Articular chondrocyte of knee joint (primary cell): ENCODE results near the gene HSD17B1. TPM values are rescaled to one million over a fixed set of nuclear protein-coding genes. Genes with fewer than 3 reads are reported as not detected.

Experiments
- total RNA-seq: library from RNA; depleted of rRNA; stranded (reverse); fragments of >200 nt; gene quantifications from 2 replicates; pipeline ENCODE4 v1.2.3, GENCODE V29; 2012

HSD17B1 gene, protein sequence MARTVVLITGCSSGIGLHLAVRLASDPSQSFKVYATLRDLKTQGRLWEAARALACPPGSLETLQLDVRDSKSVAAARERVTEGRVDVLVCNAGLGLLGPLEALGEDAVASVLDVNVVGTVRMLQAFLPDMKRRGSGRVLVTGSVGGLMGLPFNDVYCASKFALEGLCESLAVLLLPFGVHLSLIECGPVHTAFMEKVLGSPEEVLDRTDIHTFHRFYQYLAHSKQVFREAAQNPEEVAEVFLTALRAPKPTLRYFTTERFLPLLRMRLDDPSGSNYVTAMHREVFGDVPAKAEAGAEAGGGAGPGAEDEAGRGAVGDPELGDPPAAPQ
- 0.39 and 0.86 TPM in 2 replicates for total RNA-seq

DNA sequence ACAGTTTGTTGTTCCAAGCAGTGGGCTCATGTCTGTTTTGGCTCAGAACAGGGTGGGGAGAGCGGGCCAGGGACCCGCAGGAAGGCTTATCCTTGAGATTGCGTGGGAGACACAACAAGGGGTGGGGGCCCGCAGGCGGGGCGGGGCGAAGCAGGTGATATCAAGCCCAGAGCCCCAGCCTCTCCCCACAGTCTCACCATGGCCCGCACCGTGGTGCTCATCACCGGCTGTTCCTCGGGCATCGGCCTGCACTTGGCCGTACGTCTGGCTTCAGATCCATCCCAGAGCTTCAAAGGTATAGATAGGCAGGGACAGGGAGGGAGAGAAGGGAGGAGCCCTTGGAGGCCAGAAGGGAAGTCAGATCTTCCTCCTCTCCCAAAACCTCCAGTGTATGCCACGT lies at the start of gene HSD17B1:
Gene HSD17B1 (plus strand): TSS at position 188 of the 400 bp plus-strand sequence. CDS start 11 bp downstream, at position 199.

DNA sequence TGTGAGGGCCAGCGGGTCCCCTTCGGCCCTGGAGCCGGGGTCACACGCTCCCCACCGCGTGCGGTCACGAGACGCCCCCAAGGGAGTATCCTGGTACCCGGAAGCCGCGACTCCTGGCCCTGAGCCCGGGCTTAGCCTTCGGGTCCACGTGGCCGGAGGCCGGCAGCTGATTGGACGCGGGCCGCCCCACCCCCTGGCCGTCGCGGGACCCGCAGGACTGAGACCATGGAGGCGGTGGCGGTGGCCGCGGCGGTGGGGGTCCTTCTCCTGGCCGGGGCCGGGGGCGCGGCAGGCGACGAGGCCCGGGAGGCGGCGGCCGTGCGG lies 16.7 kb upstream of the HSD17B1 start, which contains the start of gene NAGLU:
Gene NAGLU (plus strand): TSS at position 194 of the 324 bp plus-strand sequence. CDS start 32 bp downstream, at position 226.

DNA sequence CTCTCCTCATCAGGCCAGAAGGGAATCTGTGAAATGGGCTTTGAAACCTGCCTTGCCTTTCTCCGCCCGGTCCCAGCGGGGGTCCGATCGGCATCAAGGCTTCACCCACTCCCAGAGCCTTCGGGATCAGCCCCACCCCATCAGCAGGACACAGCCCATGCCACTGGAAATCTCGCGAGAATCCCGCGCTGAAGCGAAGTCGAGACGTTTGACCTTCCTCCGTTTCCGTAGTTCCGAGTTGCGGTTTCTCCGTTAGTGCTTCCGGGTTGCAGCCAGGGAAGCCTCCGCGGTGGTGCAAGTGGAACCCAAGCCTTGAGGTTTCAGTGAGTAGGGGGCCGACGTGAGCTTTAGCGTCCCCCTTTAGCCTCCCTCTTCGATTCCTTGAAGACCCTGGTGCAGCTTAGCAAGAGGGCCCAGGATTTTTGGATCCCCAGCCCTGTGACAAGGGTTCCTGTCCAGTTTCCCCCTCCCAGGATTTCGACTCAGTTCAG lies 9.2 kb downstream of the HSD17B1 start, which contains the start of gene COASY:
Gene COASY (plus strand): TSS at position 252 of the 491 bp plus-strand sequence. CDS start 475 bp downstream, outside the sequence.

DNA sequence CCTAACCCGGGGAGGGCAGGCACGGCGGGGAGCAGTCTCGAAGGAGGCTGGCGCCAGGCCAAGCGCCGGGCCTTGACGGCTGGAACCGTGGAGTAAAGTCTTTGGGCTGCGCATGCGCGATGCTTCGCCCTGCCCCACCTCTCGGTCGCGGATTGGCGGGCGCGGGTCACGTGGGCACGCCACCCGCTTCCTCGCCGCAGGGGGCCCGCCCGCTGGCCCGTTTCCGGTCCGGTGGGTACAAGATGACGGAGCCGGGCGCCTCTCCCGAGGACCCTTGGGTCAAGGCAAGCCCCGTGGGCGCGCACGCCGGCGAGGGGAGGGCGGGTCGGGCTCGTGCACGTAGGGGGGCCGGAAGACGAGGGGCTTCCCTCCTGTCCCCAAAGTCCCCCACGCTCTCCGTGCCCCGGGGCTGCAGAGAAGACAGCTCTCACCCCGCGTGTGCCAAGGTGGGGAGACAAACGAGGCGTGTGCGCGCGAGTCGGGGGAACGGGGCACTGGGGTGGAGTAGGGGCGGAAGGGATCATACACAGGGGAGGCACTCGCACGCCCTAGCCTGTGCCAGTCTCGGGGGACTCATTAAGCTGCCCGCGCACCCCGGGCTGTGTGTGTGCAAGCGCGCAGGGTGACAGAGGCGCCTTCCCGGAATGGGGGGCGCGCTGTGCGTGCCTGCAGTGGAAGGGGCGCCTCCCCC lies 14.3 kb downstream of the HSD17B1 start, which contains the start of gene MLX:
Gene MLX (plus strand): TSS at position 218 of the 691 bp plus-strand sequence. CDS start 25 bp downstream, at position 243.

DNA sequence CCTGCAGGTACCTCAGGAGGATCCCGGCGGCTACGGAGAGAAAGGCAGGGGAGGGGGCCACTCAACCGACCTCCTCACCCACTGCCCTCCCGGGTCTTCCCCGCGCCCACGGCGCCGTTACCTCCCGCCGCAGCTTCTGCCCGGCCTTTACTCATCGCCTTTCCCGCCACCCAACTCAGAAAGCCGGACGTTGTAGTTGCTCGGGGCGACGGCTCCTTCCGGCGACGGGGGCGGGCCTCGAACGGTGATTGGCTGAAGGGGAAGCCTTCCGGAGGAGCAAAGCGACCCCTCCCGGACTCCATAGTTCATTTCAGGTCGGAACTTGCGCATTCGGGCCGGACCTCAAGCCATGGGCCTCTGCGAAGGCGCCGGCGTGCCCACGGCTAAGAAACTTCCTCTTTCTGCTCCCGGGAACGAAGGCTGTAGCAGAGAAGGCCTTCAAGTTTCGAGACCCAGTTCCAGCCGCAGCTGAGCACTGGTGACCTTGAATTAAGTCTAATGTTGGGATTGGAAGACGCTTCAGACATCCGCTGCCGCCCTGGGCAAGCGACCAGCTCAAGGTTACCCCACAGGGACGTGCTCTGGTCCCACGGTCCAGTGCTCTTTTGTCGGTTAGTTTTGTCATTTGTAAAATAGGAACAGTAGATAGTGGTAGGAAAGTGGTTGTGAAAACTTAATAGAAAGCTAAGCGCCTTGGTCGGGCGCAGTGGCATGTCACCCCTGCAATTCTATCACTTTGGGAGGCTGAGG lies 25.0 kb downstream of the HSD17B1 start, which contains the start of gene PSMC3IP:
Gene PSMC3IP (minus strand): TSS at position 198 of the 750 bp plus-strand sequence. CDS start 43 bp downstream, at position 155.

Other genes with a start within 250 kb of the HSD17B1 start
- 193 and 275 TPM in 2 replicates for gene STAT3, start 164.5 kb upstream of the HSD17B1 start, total RNA-seq
- 1,094 and 1,211 TPM in 2 replicates for gene CAVIN1, start 129.7 kb upstream of the HSD17B1 start, total RNA-seq
- 66.8 and 72.1 TPM in 2 replicates for gene ATP6V0A1, start 94.0 kb upstream of the HSD17B1 start, total RNA-seq
- gene NAGLU, start 16.7 kb upstream of the HSD17B1 start, total RNA-seq = 31.0 and 41.8 TPM in 2 replicates
- 12.3 and 13.6 TPM in 2 replicates for gene COASY, start 9.2 kb downstream of the HSD17B1 start, total RNA-seq
- 32.2 and 38.5 TPM in 2 replicates for gene MLX, start 14.2 kb downstream of the HSD17B1 start, total RNA-seq
- gene PSMC3IP, start 24.8 kb downstream of the HSD17B1 start, total RNA-seq = 3.0 and 4.1 TPM in 2 replicates
- gene RETREG3, start 56.5 kb downstream of the HSD17B1 start, total RNA-seq = 60.0 and 66.8 TPM in 2 replicates
- 17.1 and 18.1 TPM in 2 replicates for gene TUBG1, start 56.8 kb downstream of the HSD17B1 start, total RNA-seq
- 14.9 and 15.3 TPM in 2 replicates for gene TUBG2, start 106.4 kb downstream of the HSD17B1 start, total RNA-seq
- gene PLEKHH3, start 124.1 kb downstream of the HSD17B1 start, total RNA-seq = 8.0 and 8.2 TPM in 2 replicates
- 1.0 and 1.2 TPM in 2 replicates for gene CCR10, start 128.9 kb downstream of the HSD17B1 start, total RNA-seq
- 12.4 and 14.2 TPM in 2 replicates for gene CNTNAP1, start 129.6 kb downstream of the HSD17B1 start, total RNA-seq
- 26.6 and 27.7 TPM in 2 replicates for gene EZH1, start 192.1 kb downstream of the HSD17B1 start, total RNA-seq
- gene RAMP2, start 208.3 kb downstream of the HSD17B1 start, total RNA-seq = 0.22 TPM in 1 of 2 replicates, not detected in the other
- gene VPS25, start 220.5 kb downstream of the HSD17B1 start, total RNA-seq = 51.0 and 57.1 TPM in 2 replicates
- under 0.01 TPM in 1 of 2 replicates, not detected in the other for gene WNK4, start 227.7 kb downstream of the HSD17B1 start, total RNA-seq
- 48.9 and 52.8 TPM in 2 replicates for gene COA3, start 245.8 kb downstream of the HSD17B1 start, total RNA-seq
- gene CNTD1, start 245.9 kb downstream of the HSD17B1 start, total RNA-seq = 0.13 and 0.65 TPM in 2 replicates